K562 (cell line): ENCODE data around the gene ZBTB47. TPM values are rescaled to one million over a fixed set of nuclear protein-coding genes. Genes with fewer than 3 reads are reported as not detected.

Source experiments
- ARID3B ChIP-seq: fragments of 250-450 bp; sonication (Bioruptor Pico); IDR thresholded peaks from 2 replicates; pipeline ENCODE4 v1.4.0; 2020; ENCODE audit warnings: borderline replicate concordance
- CTBP1 ChIP-seq: fragments of 450-650 bp; IDR thresholded peaks from 2 replicates; pipeline ENCODE4 v1.6.1; 2016; ENCODE audit warnings: borderline replicate concordance
- FOXP1 ChIP-seq: sonication (generic); formaldehyde crosslinking; IDR thresholded peaks from 2 replicates; pipeline ENCODE4 v1.8.0; 2022; ENCODE audit warnings: mild to moderate bottlenecking, missing genetic modification reagents
- HDAC2 ChIP-seq: fragments of 450-650 bp; IDR thresholded peaks from 2 replicates; pipeline ENCODE4 v1.6.1; 2016; ENCODE audit warnings: mild to moderate bottlenecking
- HDAC8 ChIP-seq: fragments of 450-650 bp; IDR thresholded peaks from 2 replicates; pipeline ENCODE4 v1.6.1; 2016; ENCODE audit warnings: mild to moderate bottlenecking, missing genetic modification characterization, moderate library complexity, missing compliant biosample characterization
- POLR2A ChIP-seq: fragments of 450-650 bp; conservative IDR thresholded peaks from 2 replicates; pipeline ENCODE4 v1.6.1; 2016
- RBFOX2 ChIP-seq: fragments of 200-400 bp; formaldehyde crosslinking; IDR thresholded peaks from 2 replicates; pipeline ENCODE4 v1.6.1; 2017; ENCODE audit warnings: low read depth, mild to moderate bottlenecking, low read length, moderate library complexity
- RCOR1 ChIP-seq, 2 experiments: IDR thresholded peaks; 2 replicates each; pipeline ENCODE4 v1.6.1; 2012; ENCODE audit warnings: low read depth in 2 of 2, low read length in 2 of 2, borderline replicate concordance in 1 of 2, improper control_type of control experiment in 1 of 2
- SETDB1 ChIP-seq: IDR thresholded peaks from one replicate; pipeline ENCODE4 v1.6.1; 2012; ENCODE audit warnings: low read length, control low read depth, inconsistent platforms
- TBP ChIP-seq: optimal IDR thresholded peaks from 2 replicates; pipeline ENCODE3; 2011; ENCODE audit warnings: low read depth, low read length, improper control_type of control experiment
- TEAD1 ChIP-seq, 2 experiments: fragments of 450-650 bp in 1 of 2; sonication (generic) in 1 of 2; formaldehyde crosslinking; IDR thresholded peaks; 2 replicates each; pipeline versions ENCODE4 v1.4.0 to v1.8.0; 2020 to 2022; ENCODE audit warnings: mild to moderate bottlenecking in 2 of 2, missing genetic modification reagents in 1 of 2
- XRCC4 ChIP-seq: IDR thresholded peaks from one replicate; pipeline ENCODE4 v1.6.1; 2011; ENCODE audit not compliant: insufficient read depth, insufficient read length; ENCODE audit errors: extremely low read depth
- YY1 ChIP-seq, 3 experiments: IDR thresholded peaks; 2 replicates each; pipeline ENCODE4 v1.6.1; 2011; ENCODE audit warnings: low read length in 2 of 3, mild to moderate bottlenecking in 2 of 3, moderate library complexity in 2 of 3, borderline replicate concordance in 1 of 3, control low read depth in 1 of 3, low read depth in 1 of 3; ENCODE audit not compliant: insufficient read depth in 3 of 3, insufficient replicate concordance in 2 of 3, control insufficient read depth in 1 of 3, insufficient read length in 1 of 3; ENCODE audit errors: extremely low read depth in 1 of 3
- ZBED1 ChIP-seq: IDR thresholded peaks from 2 replicates; pipeline ENCODE4 v1.6.1; 2014
- ZBTB7A ChIP-seq: IDR thresholded peaks from 2 replicates; pipeline ENCODE4 v1.6.1; 2011; ENCODE audit warnings: low read depth, mild to moderate bottlenecking, low read length, moderate library complexity, borderline replicate concordance; ENCODE audit not compliant: control insufficient read depth
- ZNF740 ChIP-seq, 3 experiments: fragments of 200-800 bp in 1 of 3; sonication (Bioruptor generic) in 1 of 3; sonication (generic) in 1 of 3; formaldehyde crosslinking in 1 of 3; IDR thresholded peaks; 2 replicates each; pipeline versions ENCODE4 v1.6.1 to v1.8.0; 2016 to 2022; ENCODE audit warnings: mild to moderate bottlenecking in 2 of 3, missing compliant biosample characterization in 2 of 3, missing genetic modification characterization in 2 of 3, missing genetic modification reagents in 1 of 3
- polyA plus RNA-seq, 8 experiments: library from polyadenylated mRNA; depleted of rRNA in 4 of 8; stranded (reverse) in 5 of 8; unstranded in 3 of 8; fragments of >200 nt; fragmentation: Nextera tagmentation in 2 of 8; fragmentation: Illumina TruSeq in 1 of 8; extraction: Ambion mirVana in 2 of 8; extraction: Trizol in 1 of 8; gene quantifications; 2 replicates each; pipeline versions ENCODE4 v1.2.1 to v1.2.3, GENCODE V29; 2011 to 2014; ENCODE audit warnings: inconsistent platforms in 1 of 8, missing spikeins in 1 of 8
- total RNA-seq, 7 experiments: library from RNA; depleted of rRNA in 6 of 7; stranded (reverse); fragments of >200 nt in 6 of 7; fragmentation: Illumina TruSeq in 2 of 7; extraction: Trizol in 2 of 7; gene quantifications; 2 replicates each; pipeline versions ENCODE4 v1.2.1 to v1.2.3, GENCODE V29; 2011 to 2021; ENCODE audit warnings: low replicate concordance in 1 of 7
- TF ChIP-seq, protein P1 (sequence below): fragments of 450-650 bp; IDR thresholded peaks from 2 replicates; pipeline ENCODE4 v1.6.1; 2017; ENCODE audit warnings: mild to moderate bottlenecking, moderate library complexity
- TF ChIP-seq, protein P2 (sequence below): fragments of 450-650 bp; formaldehyde crosslinking; IDR thresholded peaks from 2 replicates; pipeline ENCODE4 v1.4.0; 2020; ENCODE audit warnings: mild to moderate bottlenecking, moderate library complexity
- TF ChIP-seq, protein P3 (sequence below): fragments of 450-650 bp; IDR thresholded peaks from 2 replicates; pipeline ENCODE4 v1.6.1; 2016; ENCODE audit warnings: mild to moderate bottlenecking

The ZBTB47 gene
- total and polyA plus RNA-seq, 9 of the 15 experiments (the other 6 are each of a cell fraction or from before 2014, with no cell fraction given): 0.11 to 4.6 (median 1.7) TPM; not detected in 1

GRCh38 chr3:42652611-42653302 lies 740 bp upstream of the ZBTB47 start (continued):
- TF ChIP-seq, protein P1, sequence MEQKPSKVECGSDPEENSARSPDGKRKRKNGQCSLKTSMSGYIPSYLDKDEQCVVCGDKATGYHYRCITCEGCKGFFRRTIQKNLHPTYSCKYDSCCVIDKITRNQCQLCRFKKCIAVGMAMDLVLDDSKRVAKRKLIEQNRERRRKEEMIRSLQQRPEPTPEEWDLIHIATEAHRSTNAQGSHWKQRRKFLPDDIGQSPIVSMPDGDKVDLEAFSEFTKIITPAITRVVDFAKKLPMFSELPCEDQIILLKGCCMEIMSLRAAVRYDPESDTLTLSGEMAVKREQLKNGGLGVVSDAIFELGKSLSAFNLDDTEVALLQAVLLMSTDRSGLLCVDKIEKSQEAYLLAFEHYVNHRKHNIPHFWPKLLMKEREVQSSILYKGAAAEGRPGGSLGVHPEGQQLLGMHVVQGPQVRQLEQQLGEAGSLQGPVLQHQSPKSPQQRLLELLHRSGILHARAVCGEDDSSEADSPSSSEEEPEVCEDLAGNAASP: no peak
- TF ChIP-seq HDAC8 (no peak), RCOR1 (IDR thresholded peaks at IDR 0.05; ENCODE audit: borderline replicate concordance in 1 of 2, low read depth in 2 of 2, low read length in 2 of 2) (peak in 1 of 2 experiments; percentile 64; a peak in 1 of 4 replicates), ZBTB7A (no peak), ARID3B (CRISPR knock-in tag) (0 out of 2 replicates have a peak, but pooled peaks have one; percentile 18), TEAD1 (CRISPR knock-in tag; IDR thresholded peaks at IDR 0.05) (0 out of 4 replicates have a peak, but pooled peaks of 1 of the 2 experiments have one; percentile 33), ZNF740 (CRISPR knock-in tag; IDR thresholded peaks at IDR 0.05) (peak; percentile 76), ZNF740 (tag; IDR thresholded peaks at IDR 0.05) (no peak), POLR2A (peak; percentile 75), YY1 (IDR thresholded peaks at IDR 0.05; ENCODE audit: borderline replicate concordance in 1 of 3, control insufficient read depth in 1 of 3, extremely low read depth in 1 of 3, insufficient read depth in 3 of 3, insufficient read length in 1 of 3, insufficient replicate concordance in 2 of 3, low read depth in 1 of 3, low read length in 2 of 3) (peak in 1 of 3 experiments; percentile 19), SETDB1 (no peak), CTBP1 (peak; percentile 76), TBP (peak; percentile 55), RBFOX2 (peak; percentile 66), XRCC4 (no peak), ZBED1 (no peak), HDAC2 (peak; percentile 52; the same call in 1 of the 2 replicates), FOXP1 (CRISPR knock-in tag) (0 out of 2 replicates have a peak, but pooled peaks have one; percentile 53)
- TF ChIP-seq, protein P2, sequence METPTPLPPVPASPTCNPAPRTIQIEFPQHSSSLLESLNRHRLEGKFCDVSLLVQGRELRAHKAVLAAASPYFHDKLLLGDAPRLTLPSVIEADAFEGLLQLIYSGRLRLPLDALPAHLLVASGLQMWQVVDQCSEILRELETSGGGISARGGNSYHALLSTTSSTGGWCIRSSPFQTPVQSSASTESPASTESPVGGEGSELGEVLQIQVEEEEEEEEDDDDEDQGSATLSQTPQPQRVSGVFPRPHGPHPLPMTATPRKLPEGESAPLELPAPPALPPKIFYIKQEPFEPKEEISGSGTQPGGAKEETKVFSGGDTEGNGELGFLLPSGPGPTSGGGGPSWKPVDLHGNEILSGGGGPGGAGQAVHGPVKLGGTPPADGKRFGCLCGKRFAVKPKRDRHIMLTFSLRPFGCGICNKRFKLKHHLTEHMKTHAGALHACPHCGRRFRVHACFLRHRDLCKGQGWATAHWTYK: 0 out of 2 replicates have a peak, but pooled peaks have one; percentile 33
- TF ChIP-seq, protein P3, sequence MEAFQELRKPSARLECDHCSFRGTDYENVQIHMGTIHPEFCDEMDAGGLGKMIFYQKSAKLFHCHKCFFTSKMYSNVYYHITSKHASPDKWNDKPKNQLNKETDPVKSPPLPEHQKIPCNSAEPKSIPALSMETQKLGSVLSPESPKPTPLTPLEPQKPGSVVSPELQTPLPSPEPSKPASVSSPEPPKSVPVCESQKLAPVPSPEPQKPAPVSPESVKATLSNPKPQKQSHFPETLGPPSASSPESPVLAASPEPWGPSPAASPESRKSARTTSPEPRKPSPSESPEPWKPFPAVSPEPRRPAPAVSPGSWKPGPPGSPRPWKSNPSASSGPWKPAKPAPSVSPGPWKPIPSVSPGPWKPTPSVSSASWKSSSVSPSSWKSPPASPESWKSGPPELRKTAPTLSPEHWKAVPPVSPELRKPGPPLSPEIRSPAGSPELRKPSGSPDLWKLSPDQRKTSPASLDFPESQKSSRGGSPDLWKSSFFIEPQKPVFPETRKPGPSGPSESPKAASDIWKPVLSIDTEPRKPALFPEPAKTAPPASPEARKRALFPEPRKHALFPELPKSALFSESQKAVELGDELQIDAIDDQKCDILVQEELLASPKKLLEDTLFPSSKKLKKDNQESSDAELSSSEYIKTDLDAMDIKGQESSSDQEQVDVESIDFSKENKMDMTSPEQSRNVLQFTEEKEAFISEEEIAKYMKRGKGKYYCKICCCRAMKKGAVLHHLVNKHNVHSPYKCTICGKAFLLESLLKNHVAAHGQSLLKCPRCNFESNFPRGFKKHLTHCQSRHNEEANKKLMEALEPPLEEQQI: no peak
